HG02571 (cell line): ENCODE measurements around the gene VEZT.
"Not testable (repeated sequence)": the region's sequence is repeated elsewhere in the genome, so short reads cannot be mapped to it uniquely, and the experiment has no call there.

Experiments used
- ATAC-seq: cut with Tn5 transposase; IDR thresholded peaks from one replicate; pipeline ENCODE4 v1.9.1; 2021; ENCODE audit warnings: mild to moderate bottlenecking, moderate library complexity; ENCODE audit not compliant: unreplicated experiment

Gene VEZT

DNA sequence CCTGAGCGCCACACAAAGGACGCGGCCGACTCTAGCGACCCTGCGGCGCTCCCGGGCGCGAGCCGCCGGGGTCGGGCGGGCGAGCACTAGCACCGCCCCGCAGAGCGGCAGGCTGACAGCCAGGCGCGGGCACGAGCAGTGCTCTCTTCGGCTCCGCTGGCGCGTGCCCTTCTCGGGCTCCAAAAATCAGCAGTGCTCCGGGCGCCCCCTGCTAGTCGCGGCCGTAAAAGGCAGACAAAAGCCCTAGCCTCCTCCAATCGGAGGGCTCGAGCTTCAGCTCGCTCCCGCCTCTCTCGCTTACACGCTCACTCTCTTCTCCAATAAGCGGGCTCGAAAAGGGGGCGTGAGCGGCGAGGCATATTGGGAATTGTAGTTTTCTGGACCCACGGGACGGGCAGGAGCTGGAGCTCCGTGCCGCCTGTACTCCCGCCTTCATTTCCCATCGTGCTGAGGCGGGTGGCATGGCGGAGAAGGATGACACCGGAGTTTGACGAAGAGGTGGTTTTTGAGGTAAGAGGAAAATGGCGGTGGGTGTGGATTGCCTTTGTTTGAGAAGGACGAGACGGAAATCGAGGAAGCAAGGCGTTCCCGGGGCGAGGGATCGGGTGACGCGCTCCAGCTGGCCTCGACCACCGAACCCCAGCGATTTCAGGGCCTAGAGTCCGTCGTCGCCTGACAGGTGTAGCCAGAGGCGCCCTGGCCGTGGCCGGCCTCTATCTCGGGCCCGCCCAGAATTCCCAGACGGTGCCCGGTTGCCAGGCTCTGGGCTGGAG is at the start of gene VEZT, which contains the start of gene FGD6:
Gene VEZT (plus strand): TSS at position 431 of the 773 bp plus-strand sequence. CDS start 44 bp downstream, at position 475.
Gene FGD6 (minus strand): TSS at position 91 of the 773 bp plus-strand sequence. CDS start 227 bp downstream, outside the sequence.
- peak; percentile 96 for ATAC-seq

- no peak for ATAC-seq
These were observed 48.9 kb upstream of the VEZT start for GRCh38 chr12:95168746-95169145.

- no peak for ATAC-seq
These were observed 48.2 kb upstream of the VEZT start for GRCh38 chr12:95169368-95169767.

- ATAC-seq: no peak
These were observed 44.0 kb upstream of the VEZT start for GRCh38 chr12:95173392-95174251.

DNA sequence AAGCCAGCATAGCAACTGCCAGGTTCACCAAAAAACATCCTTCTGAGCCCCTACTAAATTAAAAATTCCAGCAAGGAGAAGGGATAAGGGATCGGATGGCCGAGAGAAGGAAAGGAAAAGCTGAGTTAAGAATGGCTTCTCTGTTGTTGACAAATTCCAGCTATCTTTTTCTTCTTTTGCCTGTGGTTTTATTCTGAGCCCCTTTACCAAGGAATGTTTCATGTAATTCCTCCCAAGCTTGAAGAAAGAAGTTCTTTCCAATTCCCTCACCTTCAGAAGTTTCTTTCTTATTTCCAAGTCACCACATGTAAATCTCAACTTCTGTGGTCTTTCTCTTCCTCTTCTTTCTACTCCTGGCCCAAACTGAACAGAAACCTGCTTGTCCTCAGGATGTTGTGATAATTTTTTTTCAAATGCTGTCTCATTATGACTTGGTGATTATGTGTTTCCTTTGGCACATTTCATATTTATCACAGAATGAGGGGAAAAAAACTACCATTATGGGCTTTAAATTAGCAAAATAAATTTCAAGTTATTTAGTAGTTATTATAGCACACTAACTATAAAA is 40.3 kb upstream of the VEZT start:
- ATAC-seq: no peak

- ATAC-seq: no peak
These were observed 39.5 kb upstream of the VEZT start for GRCh38 chr12:95178136-95178535.

GRCh38 chr12:95179011-95179410 is 38.6 kb upstream of the VEZT start:
- ATAC-seq: no peak

DNA sequence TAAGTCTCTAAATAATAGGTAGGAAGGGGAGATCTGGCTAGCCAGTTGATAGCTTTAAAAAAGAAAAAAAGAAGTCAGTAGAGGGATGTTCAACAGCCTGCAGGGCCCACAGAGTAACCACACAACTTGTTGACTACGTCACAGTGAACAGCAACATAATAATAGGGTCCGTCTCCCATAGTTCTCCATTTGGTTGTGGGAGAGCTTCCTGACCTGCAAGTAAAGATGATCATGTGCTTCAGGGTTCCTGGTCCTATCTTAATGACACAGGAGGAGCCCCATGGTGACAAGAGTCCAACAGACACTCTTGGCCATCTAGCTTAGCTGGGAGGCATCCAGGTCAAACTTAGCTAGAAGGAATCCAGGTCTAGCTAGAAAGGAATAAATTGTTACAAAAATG is 36.5 kb upstream of the VEZT start:
- ATAC-seq: no peak

DNA sequence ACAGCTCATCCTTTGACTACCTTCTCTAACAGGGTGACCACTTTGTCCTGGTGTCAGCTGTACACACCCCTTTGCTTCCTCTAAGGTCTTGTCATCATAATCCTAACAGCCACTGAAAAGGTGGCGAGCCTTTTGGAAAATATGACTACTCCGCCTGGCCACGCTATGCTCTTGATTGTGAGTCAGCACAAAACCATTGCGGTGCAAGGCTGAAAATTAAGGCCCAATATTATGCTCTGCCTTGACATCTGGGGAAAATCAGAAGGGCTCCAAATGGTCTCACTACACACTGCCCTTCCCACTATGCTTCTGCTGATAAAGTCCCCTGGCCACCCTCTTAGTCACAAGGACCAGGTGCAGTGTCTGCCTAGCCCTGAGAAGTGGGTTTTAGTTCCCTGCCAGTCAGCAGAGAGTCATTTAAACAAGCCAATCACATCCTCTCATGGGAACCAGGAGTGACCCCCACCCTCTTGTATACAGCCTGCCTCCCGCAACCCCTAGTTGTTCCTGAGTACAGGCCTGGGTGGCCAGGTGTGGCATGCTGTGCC is 34.7 kb upstream of the VEZT start:
- no peak for ATAC-seq

- no peak for ATAC-seq
These were observed 33.5 kb upstream of the VEZT start for GRCh38 chr12:95184121-95184520.

- no peak for ATAC-seq
These were observed 32.5 kb upstream of the VEZT start for GRCh38 chr12:95185072-95185471.

GRCh38 chr12:95185854-95186253 is 31.8 kb upstream of the VEZT start:
- no peak for ATAC-seq

DNA sequence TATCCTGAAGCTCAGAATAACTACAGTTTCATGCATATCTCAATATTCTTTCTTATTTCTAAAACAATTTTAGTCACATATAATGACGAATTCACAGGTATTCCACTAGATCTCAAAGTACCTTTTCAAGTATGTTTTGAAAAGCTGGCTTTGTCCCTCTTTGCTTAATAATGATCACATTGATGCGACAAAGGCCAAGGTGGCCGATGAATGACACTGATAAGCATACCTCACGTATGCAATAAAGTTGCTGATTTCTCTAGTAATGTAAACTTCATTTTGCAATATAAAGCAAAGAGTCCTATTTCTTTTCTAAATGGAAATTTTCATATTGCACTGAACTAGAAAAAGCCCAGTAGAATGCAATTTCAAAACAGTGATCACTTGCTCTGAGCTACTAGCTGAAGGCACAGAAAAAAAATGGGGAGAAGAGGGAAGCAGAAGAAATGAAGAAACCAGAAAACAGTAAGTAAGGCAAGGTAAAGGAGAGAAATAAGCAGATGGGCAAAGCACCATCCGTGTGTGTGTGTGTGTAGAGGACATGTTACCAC is 29.7 kb upstream of the VEZT start:
- ATAC-seq: no peak

GRCh38 chr12:95191060-95191696 is 26.4 kb upstream of the VEZT start:
- ATAC-seq: no peak

- no peak for ATAC-seq
These were observed 25.3 kb upstream of the VEZT start for GRCh38 chr12:95192271-95192670.

GRCh38 chr12:95193139-95193538 is 24.5 kb upstream of the VEZT start:
- ATAC-seq: no peak

- no peak for ATAC-seq
These were observed 22.5 kb upstream of the VEZT start for GRCh38 chr12:95195122-95195521.

DNA sequence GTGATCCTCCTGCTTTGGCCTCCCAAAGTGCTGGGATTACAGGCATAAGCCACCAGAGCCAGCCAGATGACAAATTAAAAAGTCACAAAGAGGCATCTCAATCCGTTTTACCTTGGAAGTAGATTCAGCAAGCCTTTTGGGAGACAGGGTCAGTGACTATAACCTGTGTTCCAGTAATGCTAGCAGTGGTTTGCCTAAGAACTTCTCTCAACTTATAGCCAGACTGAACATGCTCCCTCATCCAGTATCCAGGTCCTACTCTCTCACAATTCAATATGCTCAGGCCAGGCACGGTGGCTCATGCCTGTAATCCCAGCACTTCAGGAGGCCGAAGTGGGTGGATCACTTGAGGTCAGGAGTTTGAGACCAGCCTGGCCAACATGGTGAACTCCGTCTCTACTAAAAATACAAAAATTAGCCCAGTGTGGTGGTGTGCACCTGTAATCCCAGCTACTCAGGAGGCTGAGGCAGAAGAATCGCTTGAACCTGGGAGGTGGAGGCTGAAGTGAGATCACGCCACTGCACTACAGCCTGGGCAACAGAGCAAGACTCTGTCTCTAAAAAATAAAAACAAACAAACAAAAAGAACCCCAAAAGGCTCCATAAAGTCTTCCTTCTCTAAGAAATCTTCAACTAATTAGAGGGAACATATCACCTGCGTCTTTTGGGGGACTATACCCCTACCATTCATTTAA is 20.6 kb upstream of the VEZT start:
- not testable (repeated sequence) for ATAC-seq

DNA sequence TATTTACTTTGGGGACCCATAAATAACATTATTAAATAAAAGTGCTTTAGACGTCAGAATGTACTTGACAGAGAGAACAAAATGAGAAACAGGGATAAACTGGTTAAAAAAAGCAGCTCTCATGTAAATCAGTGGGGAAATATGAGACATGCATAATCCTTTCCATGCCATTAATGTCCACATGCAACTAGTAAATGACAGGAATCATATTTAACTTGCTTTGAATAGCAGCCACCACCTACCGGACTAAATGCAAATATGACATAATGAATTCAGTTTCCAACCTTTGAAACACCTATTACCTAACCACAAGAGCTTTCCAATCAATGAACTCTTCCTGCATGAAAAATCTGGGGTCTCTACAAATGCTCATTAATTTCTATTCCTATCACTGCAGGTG is 20.0 kb upstream of the VEZT start:
- ATAC-seq: no peak

DNA sequence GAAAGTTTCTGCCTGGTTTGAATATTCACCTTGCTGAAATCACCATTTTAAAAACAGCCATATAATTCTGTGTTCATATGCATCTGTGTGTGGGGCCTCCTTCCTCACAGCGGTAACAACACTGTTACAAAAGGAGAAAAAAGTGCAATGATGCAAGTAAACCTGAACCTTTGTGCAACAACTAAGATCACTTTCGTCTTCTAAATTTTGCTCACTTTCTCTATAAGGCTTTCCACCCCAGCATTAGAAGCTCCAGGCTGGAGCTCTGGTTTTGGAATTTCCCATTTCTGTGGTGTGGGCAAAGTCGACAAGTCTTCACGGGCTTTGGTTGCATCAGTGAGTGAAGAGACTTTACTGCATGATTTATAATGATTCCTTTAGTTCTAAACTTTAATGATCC is 18.7 kb upstream of the VEZT start:
- no peak for ATAC-seq
